GM21390 (cell line): ENCODE measurements around the gene RAB22A.
"Not testable (repeated sequence)": the region's sequence is repeated elsewhere in the genome, so short reads cannot be mapped to it uniquely, and the experiment has no call there.

Experiments
- ATAC-seq: cut with Tn5 transposase; IDR thresholded peaks from one replicate; pipeline ENCODE4 v1.9.1; 2021; ENCODE audit not compliant: unreplicated experiment

The RAB22A gene

GRCh38 chr20:58342104-58342945 lies 32.8 kb downstream of the RAB22A start:
- no peak for ATAC-seq

- no peak for ATAC-seq
Observed at GRCh38 chr20:58344741-58345140, 35.2 kb downstream of the RAB22A start.

- no peak for ATAC-seq
Observed at GRCh38 chr20:58349570-58349969, 40.1 kb downstream of the RAB22A start.

GRCh38 chr20:58352468-58352867 lies 43.0 kb downstream of the RAB22A start:
- no peak for ATAC-seq

- ATAC-seq = no peak
Observed at GRCh38 chr20:58359441-58359840, 49.9 kb downstream of the RAB22A start.

- ATAC-seq = no peak
Observed at GRCh38 chr20:58360936-58361335, 51.4 kb downstream of the RAB22A start.

- ATAC-seq = no peak
Observed at GRCh38 chr20:58361481-58362205, 52.1 kb downstream of the RAB22A start.

GRCh38 chr20:58362206-58362516 lies 52.6 kb downstream of the RAB22A start:
- ATAC-seq = no peak

- no peak for ATAC-seq
Observed at GRCh38 chr20:58362970-58363369, 53.5 kb downstream of the RAB22A start.

GRCh38 chr20:58366866-58367265 lies 57.4 kb downstream of the RAB22A start:
- no peak for ATAC-seq

GRCh38 chr20:58372806-58373205 lies 63.3 kb downstream of the RAB22A start:
- no peak for ATAC-seq

- not testable (repeated sequence) for ATAC-seq
Observed at GRCh38 chr20:58373296-58373695, 63.8 kb downstream of the RAB22A start.

- no peak for ATAC-seq
Observed at GRCh38 chr20:58374027-58374850, 64.7 kb downstream of the RAB22A start.

- ATAC-seq = no peak
Observed at GRCh38 chr20:58374906-58375758, 65.6 kb downstream of the RAB22A start.

GRCh38 chr20:58375759-58376352 lies 66.3 kb downstream of the RAB22A start:
- ATAC-seq = no peak

- ATAC-seq = no peak
Observed at GRCh38 chr20:58377017-58377416, 67.5 kb downstream of the RAB22A start.

- no peak for ATAC-seq
Observed at GRCh38 chr20:58377766-58378401, 68.4 kb downstream of the RAB22A start.

GRCh38 chr20:58378704-58379103 lies 69.2 kb downstream of the RAB22A start:
- no peak for ATAC-seq

- ATAC-seq = no peak
Observed at GRCh38 chr20:58381627-58382026, 72.1 kb downstream of the RAB22A start.

GRCh38 chr20:58382096-58382495 lies 72.6 kb downstream of the RAB22A start:
- no peak for ATAC-seq
